Measurements from ENCODE around the gene CCDC187. TPM values are rescaled to one million over a fixed set of nuclear protein-coding genes. Genes with fewer than 3 reads are reported as not detected.

The CCDC187 gene
- total and polyA plus RNA-seq, 4 donors: 2.0 to 16.8 (median 6.8) TPM

- Histone ChIP-seq H3K9me3 (ENCODE audit: control insufficient read depth in 4 of 4, insufficient read depth in 3 of 4, low read length in 3 of 4) (no peaks in the 10 kb centered on the region), H3K4me1 (ENCODE audit: control insufficient read depth in 5 of 5, insufficient read depth in 5 of 5, low read length in 5 of 5) (peaks cover 0 to 13% (median 0%) of the 10 kb centered on the region in 5 donors), H3K9ac (ENCODE audit: insufficient read depth in 1 of 2, low read length in 2 of 2) (no peak overlapping the region), H3K27ac (ENCODE audit: low read depth in 1 of 2, low read length in 1 of 2) (no peak overlapping the region), H3K27me3 (ENCODE audit: control insufficient read depth in 3 of 3, insufficient read depth in 3 of 3, low read length in 2 of 3) (peaks cover 0 to 4% (median 0%) of the 10 kb centered on the region in 3 donors), H3K36me3 (ENCODE audit: control insufficient read depth in 4 of 4, insufficient read depth in 4 of 4, low read length in 4 of 4) (no peaks in the 10 kb centered on the region), H3K4me3 (no peak overlapping the region)
- no peak for DNase-seq
- 74 to 79% methylated on average over 24 of the region's 24 CpGs for WGBS, 2 donors
- ATAC-seq (ENCODE audit: insufficient read depth, low FRiP score): no peak
- no peak for TF ChIP-seq CTCF (IDR thresholded peaks at IDR 0.05; ENCODE audit: control extremely low read depth, extremely low read depth)
These were observed 39.2 kb downstream of the CCDC187 start for GRCh38 chr9:136264441-136265405.

GRCh38 chr9:136264031-136264430 is 39.9 kb downstream of the CCDC187 start:
- Histone ChIP-seq H3K4me1 (ENCODE audit: control insufficient read depth in 5 of 5, insufficient read depth in 5 of 5, low read length in 5 of 5) (peaks cover 0 to 13% (median 0%) of the 10 kb centered on the region in 5 donors), H3K36me3 (ENCODE audit: control insufficient read depth in 4 of 4, insufficient read depth in 4 of 4, low read length in 4 of 4) (no peaks in the 10 kb centered on the region), H3K4me3 (no peak overlapping the region), H3K9ac (ENCODE audit: insufficient read depth in 1 of 2, low read length in 2 of 2) (no peak overlapping the region), H3K27me3 (ENCODE audit: control insufficient read depth in 3 of 3, insufficient read depth in 3 of 3, low read length in 2 of 3) (peaks cover 0 to 4% (median 0%) of the 10 kb centered on the region in 3 donors), H3K9me3 (ENCODE audit: control insufficient read depth in 4 of 4, insufficient read depth in 3 of 4, low read length in 3 of 4) (no peaks in the 10 kb centered on the region), H3K27ac (ENCODE audit: low read depth in 1 of 2, low read length in 1 of 2) (no peak overlapping the region)
- DNase-seq (no peak), ATAC-seq (ENCODE audit: insufficient read depth, low FRiP score) (no peak)
- 80 to 92% methylated on average over 17 to 19 of the region's 19 CpGs for WGBS, 2 donors
- TF ChIP-seq CTCF (IDR thresholded peaks at IDR 0.05; ENCODE audit: control extremely low read depth, extremely low read depth): no peak

GRCh38 chr9:136262671-136263178 is 41.2 kb downstream of the CCDC187 start:
- peaks cover 0 to 5% (median 0%) of the 10 kb centered on the region in 5 donors for H3K4me1 ChIP-seq (ENCODE audit: control insufficient read depth in 5 of 5, insufficient read depth in 5 of 5, low read length in 5 of 5)
- no peak for DNase-seq
- 92 to 96% methylated on average over 6 of the region's 6 CpGs for WGBS, 2 donors
- H3K9ac ChIP-seq (ENCODE audit: insufficient read depth in 1 of 2, low read length in 2 of 2): no peak overlapping the region
- no peaks in the 10 kb centered on the region for H3K36me3 ChIP-seq (ENCODE audit: control insufficient read depth in 4 of 4, insufficient read depth in 4 of 4, low read length in 4 of 4)
- peaks cover 0 to 3% (median 0%) of the 10 kb centered on the region in 4 donors for H3K9me3 ChIP-seq (ENCODE audit: control insufficient read depth in 4 of 4, insufficient read depth in 3 of 4, low read length in 3 of 4)
- H3K4me3 ChIP-seq: no peak overlapping the region
- no peaks in the 10 kb centered on the region for H3K27me3 ChIP-seq (ENCODE audit: control insufficient read depth in 3 of 3, insufficient read depth in 3 of 3, low read length in 2 of 3)
- TF ChIP-seq CTCF (IDR thresholded peaks at IDR 0.05; ENCODE audit: control extremely low read depth, extremely low read depth): no peak
- H3K27ac ChIP-seq (ENCODE audit: low read depth in 1 of 2, low read length in 1 of 2): no peak overlapping the region
- no peak for ATAC-seq (ENCODE audit: insufficient read depth, low FRiP score)
